NCI-H82 treated with DMSO at 0.1 percent for 48 hours (cell line): Measurements from ENCODE around the gene CCL2.

ENCODE experiments used
- DNase-seq: peaks from one replicate; lab custom pipeline; 2025; ENCODE audit not compliant: unreplicated experiment; lab: John Stamatoyannopoulos, UW

CCL2 gene

GRCh38 chr17:34261568-34262337 lies 6.7 kb downstream of the CCL2 start:
- no peak for DNase-seq

GRCh38 chr17:34265711-34266110 lies 10.6 kb downstream of the CCL2 start:
- DNase-seq: no peak

GRCh38 chr17:34269969-34270368 lies 14.9 kb downstream of the CCL2 start, which contains the start of gene CCL7:
Gene CCL7, plus strand, starts transcription at chr17:34270221. Its CDS starts 70 bp downstream, at chr17:34270291.
- no peak for DNase-seq

- no peak for DNase-seq
Observed at GRCh38 chr17:34275881-34276280, 20.8 kb downstream of the CCL2 start.

GRCh38 chr17:34276826-34277225 lies 21.7 kb downstream of the CCL2 start:
- DNase-seq: no peak

GRCh38 chr17:34283571-34283970 lies 28.5 kb downstream of the CCL2 start:
- DNase-seq: no peak

- no peak for DNase-seq
Observed at GRCh38 chr17:34285286-34285792, 30.3 kb downstream of the CCL2 start, which contains the start of gene CCL11. Gene CCL11, plus strand, starts transcription at chr17:34285742. Its CDS starts 67 bp downstream, at chr17:34285809.

- DNase-seq: no peak
Observed at GRCh38 chr17:34287875-34288274, 32.8 kb downstream of the CCL2 start.

GRCh38 chr17:34290586-34290985 lies 35.5 kb downstream of the CCL2 start:
- DNase-seq: no peak

- no peak for DNase-seq
Observed at GRCh38 chr17:34291721-34292348, 36.8 kb downstream of the CCL2 start.

GRCh38 chr17:34299027-34299426 lies 43.9 kb downstream of the CCL2 start:
- no peak for DNase-seq

GRCh38 chr17:34299956-34300577 lies 45.0 kb downstream of the CCL2 start:
- peak; percentile 51 for DNase-seq

- DNase-seq: no peak
Observed at GRCh38 chr17:34300652-34301370, 45.7 kb downstream of the CCL2 start.

- no peak for DNase-seq
Observed at GRCh38 chr17:34301986-34302385, 46.9 kb downstream of the CCL2 start.

GRCh38 chr17:34302636-34303035 lies 47.6 kb downstream of the CCL2 start:
- no peak for DNase-seq

GRCh38 chr17:34303606-34304005 lies 48.5 kb downstream of the CCL2 start:
- DNase-seq: no peak

- DNase-seq: no peak
Observed at GRCh38 chr17:34305061-34305460, 50.0 kb downstream of the CCL2 start.

GRCh38 chr17:34305606-34306005 lies 50.5 kb downstream of the CCL2 start:
- DNase-seq: no peak

GRCh38 chr17:34306466-34306865 lies 51.4 kb downstream of the CCL2 start:
- no peak for DNase-seq
